T-helper 1 cell treated with Interleukin-12 subunit alpha and Interleukin-12 subunit beta and Interleukin-4 antibody, amounts not matched to agents 30 μg/mL and 1 μg/mL, for 36 hours (primary cell): Measurements from ENCODE around the gene RNF133.
"Not testable (repeated sequence)": the region's sequence is repeated elsewhere in the genome, so short reads cannot be mapped to it uniquely, and the experiment has no call there.

Experiments used
- H3K27ac Mint-ChIP-seq: one replicate; pipeline ENCODE4 v1.8.0; 2021; ENCODE audit warnings: mild to moderate bottlenecking, mixed read lengths
- H3K27me3 Mint-ChIP-seq: one replicate; pipeline ENCODE4 v1.8.0; 2021; ENCODE audit warnings: low read depth, mixed read lengths
- H3K36me3 Mint-ChIP-seq: one replicate; pipeline ENCODE4 v1.8.0; 2021; ENCODE audit warnings: low read depth, mixed read lengths
- H3K4me1 Mint-ChIP-seq: one replicate; pipeline ENCODE4 v1.8.0; 2021; ENCODE audit warnings: low read depth, mixed read lengths
- H3K4me3 Mint-ChIP-seq: one replicate; pipeline ENCODE4 v1.8.0; 2021; ENCODE audit warnings: mild to moderate bottlenecking, moderate library complexity, mixed read lengths
- H3K9me3 Mint-ChIP-seq: one replicate; pipeline ENCODE4 v1.8.0; 2021; ENCODE audit warnings: mixed read lengths

The RNF133 gene

DNA sequence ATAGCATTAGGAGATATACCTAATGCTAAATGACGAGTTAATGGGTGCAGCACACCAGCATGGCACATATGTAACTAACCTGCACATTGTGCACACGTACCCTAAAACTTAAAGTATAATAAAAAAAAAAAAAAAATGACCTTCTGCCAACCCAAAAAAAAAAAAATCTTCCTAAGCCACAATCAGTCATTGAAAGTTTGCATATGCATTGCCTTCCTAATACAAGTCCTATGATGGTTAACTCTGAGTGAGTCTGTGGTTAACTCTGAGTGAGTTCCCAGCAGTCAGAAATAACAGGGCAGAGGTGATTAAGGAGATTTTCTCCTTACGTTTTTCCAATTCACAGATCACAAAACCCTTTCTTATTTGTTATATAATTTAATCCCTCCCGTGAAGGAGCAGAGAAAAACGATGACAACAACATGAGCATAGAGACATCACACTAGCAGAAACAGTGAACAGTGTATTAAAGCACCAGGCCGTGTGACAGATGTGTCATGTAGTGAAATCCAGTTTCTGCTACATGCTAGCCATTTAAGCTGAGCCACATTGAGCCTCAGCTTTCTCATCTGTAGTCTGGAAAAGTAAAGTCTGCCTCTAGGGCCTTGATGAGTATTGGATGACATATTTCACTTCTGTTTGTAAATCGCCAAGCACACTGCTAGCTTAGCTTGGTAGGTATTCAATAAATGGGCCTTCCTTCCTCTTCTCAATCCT lies 11.2 kb upstream of the RNF133 start:
- Mint-ChIP-seq H3K27me3 (no peaks in the 10 kb centered on the region), H3K9me3 (no peaks in the 10 kb centered on the region), H3K27ac (no peak overlapping the region), H3K4me1 (no peaks in the 10 kb centered on the region), H3K36me3 (no peaks in the 10 kb centered on the region), H3K4me3 (no peak overlapping the region)

DNA sequence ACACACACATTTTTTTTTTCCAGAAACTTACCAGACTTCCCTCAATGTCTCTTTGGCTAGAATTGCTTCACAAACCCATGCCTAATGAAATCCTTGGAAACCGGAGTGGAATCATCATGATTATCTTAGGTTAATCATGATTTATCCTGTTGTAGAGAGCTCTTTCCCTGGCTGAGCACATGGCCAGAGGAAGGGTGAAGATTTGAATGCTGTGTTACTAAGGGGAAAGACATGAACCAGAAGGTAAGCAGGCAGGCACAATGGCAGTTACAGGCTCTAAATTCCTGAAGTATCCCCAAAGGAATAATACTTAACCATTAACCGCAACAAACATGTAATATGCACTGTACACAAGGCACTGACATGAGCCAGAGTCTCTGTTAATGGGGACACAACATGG lies 7.9 kb upstream of the RNF133 start:
- H3K4me3 Mint-ChIP-seq = no peak overlapping the region
- H3K9me3 Mint-ChIP-seq = peaks cover 7% of the 10 kb centered on the region
- no peaks in the 10 kb centered on the region for H3K27me3 Mint-ChIP-seq
- H3K4me1 Mint-ChIP-seq = no peaks in the 10 kb centered on the region
- no peak overlapping the region for H3K27ac Mint-ChIP-seq
- no peaks in the 10 kb centered on the region for H3K36me3 Mint-ChIP-seq

DNA sequence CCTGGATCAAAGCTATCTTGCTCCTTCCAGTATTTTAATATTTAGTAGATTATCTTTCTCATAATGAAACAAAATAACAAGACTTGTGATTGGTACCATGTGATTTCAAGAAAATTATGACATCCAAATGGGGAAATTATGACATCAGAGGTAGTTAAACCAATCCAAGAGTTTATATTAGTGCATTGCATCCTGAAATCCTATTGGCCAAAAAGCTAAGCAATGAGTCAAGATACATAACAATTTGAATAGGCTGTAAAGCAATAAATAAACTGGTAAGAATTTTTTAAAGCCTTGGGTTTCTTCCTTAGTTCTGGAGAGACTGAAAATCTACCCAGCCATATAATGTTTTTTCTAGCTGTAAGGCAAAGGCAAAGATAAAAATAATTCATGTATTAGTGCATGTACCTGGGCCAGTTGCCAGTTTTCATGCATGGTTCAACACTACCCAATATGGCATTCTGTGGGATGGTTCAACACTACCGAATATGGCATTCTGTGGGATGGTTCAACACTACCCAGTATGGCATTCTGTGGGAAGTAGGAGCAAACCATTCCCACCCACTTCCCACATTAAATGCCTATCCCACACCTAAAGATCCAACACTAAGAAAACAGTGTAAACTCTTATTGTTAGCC lies 4.1 kb upstream of the RNF133 start, which contains the start of gene RNF148:
Gene RNF148, minus strand, starts transcription at position 51 of the 639 bp plus-strand sequence. CDS start 172 bp downstream, outside the sequence.
- no peak within 1 kb of the TSS for H3K4me3 Mint-ChIP-seq
- no peaks in the 10 kb centered on the region for H3K27me3 Mint-ChIP-seq
- no peak within 1 kb of the TSS for H3K27ac Mint-ChIP-seq
- H3K36me3 Mint-ChIP-seq = no peaks in the 10 kb centered on the region
- peaks cover 9% of the 10 kb centered on the region for H3K9me3 Mint-ChIP-seq
- H3K4me1 Mint-ChIP-seq = no peaks in the 10 kb centered on the region

DNA sequence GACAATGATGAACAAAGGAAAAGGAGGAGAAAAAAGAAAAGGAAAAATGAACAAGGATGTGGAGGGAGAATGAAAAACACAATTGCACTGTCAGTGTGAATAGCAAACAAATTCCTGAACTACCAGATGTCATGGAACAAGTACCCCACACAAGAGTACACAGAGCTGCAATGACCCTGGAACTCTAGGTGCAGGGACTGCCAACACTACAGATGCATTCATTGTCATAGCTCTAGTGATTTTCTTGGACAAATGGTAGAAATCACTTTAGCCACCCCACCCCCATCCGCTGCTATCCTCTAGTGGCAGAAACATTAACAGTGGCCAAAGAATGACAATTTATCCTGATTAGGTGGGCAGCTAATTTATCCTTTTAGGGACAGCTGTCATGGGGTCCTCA lies 3.1 kb downstream of the RNF133 start:
- Mint-ChIP-seq H3K36me3 (no peaks in the 10 kb centered on the region), H3K4me1 (no peaks in the 10 kb centered on the region), H3K27ac (no peak overlapping the region), H3K27me3 (no peaks in the 10 kb centered on the region), H3K4me3 (no peak overlapping the region), H3K9me3 (peaks cover 10% of the 10 kb centered on the region)

DNA sequence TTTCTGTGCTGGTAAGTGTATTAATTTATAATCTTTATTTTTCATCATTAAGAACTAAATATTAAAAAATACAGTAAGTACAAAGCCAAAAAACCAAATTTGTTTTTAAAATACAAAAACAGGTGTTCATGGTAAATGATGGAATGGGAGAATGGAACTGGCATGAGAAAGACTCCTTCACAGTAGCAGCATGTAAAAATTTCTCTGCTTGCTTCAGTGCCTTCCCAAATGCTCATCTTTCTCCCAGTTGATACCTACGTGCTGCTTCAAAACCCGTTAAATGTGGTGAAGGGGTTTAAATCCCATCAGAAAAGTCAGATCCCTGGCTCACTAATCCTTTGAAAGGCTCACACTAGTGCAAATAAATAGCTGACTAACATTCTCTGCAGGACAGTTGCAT lies 4.2 kb downstream of the RNF133 start:
- H3K9me3 Mint-ChIP-seq = peaks cover 10% of the 10 kb centered on the region
- H3K36me3 Mint-ChIP-seq = no peaks in the 10 kb centered on the region
- no peak overlapping the region for H3K27ac Mint-ChIP-seq
- H3K4me3 Mint-ChIP-seq = no peak overlapping the region
- no peaks in the 10 kb centered on the region for H3K4me1 Mint-ChIP-seq
- no peaks in the 10 kb centered on the region for H3K27me3 Mint-ChIP-seq

DNA sequence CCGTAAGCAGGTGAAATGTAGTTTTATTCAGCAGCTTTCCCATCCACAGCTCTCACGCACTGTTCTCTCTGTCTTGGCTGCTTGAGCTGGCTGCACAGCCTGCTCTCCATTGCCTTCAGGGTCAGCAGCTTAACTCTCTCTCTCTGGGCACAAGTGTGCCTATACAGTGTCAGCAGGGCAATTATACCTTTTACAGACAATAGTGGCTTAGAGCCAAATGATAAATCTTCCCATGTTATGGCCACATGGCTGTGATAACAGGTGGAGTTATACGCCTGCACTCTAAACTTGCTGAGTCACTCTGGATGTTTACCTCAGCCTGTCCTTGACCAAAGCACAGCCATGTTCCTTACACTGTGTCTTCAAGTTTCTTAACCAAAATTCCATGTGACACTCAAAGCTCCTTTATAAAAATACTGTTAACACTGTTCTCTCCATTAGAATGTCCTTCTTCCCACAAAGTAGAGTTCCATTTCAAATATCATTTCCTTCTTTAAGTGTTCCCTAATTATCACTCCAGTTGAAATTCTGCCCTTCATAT lies 6.1 kb downstream of the RNF133 start:
- no peaks in the 10 kb centered on the region for H3K27me3 Mint-ChIP-seq
- H3K27ac Mint-ChIP-seq = no peak overlapping the region
- no peak overlapping the region for H3K4me3 Mint-ChIP-seq
- H3K9me3 Mint-ChIP-seq = peaks cover 10% of the 10 kb centered on the region
- no peaks in the 10 kb centered on the region for H3K36me3 Mint-ChIP-seq
- no peaks in the 10 kb centered on the region for H3K4me1 Mint-ChIP-seq

DNA sequence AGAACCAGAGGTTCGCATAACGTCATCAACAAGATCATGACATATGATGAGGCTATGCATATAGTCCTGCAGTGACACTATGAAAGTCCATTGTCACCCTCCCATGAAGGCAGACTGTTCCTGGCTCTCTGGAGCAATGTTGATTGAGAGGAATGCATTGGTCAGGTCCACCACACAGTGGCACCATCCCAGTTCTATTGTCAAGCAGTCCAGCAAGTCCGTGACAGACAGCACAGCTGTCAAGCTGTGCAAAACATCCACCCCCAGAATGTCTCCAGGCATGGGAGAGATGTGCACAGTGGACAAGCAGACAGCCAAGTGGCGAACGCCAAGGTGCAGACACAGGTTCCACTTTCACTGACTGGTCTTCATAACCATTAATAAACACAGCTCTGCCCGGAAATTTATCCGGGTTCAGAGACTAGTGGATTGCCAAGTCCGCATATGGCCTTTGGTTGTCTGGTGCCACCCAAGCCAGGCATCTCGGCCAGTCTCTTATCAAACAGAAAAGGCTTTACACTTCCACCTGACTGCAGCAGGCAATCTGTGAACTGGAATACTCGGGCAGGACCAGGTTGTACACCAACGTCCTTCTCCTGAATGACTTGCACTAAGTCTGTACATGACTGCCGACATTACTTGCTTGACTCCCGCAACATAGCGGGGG lies 7.2 kb downstream of the RNF133 start:
- H3K27ac Mint-ChIP-seq = no peak overlapping the region
- no peaks in the 10 kb centered on the region for H3K27me3 Mint-ChIP-seq
- peaks cover 10% of the 10 kb centered on the region for H3K9me3 Mint-ChIP-seq

DNA sequence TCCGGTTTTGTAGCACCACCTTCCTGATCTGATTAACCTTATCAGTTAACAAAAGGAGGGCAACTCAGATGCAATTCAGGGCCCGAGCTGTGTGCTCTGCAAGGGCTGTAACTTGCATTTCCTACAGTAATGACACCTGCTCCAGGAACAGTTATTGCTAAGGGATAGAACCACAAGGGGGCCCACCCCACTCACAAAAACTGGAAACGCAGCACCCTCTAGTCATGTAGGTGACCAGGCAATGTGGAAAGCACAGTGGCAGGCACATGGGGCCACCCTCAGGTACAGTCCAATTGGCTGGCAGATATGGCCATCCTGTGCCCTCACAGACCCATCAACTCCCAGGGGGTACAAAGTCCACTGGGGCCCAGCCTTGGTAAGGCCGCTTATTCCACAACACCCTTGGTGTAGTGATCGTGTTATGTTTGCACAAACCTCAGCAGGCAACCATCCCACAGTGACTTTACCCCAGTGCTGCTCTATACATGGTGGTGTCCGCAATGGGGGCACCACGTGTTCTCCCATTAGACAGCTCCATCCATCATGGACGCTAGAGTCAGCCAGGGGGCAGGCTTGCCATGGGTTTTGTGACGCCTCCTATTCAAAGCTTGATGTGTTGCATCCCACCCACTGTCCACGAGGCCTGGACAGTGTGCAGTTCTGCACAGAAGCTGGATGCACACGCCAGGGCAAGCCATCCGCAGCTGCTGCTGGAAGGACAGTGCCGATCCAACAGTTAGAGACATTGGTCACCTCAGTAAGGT lies 9.4 kb downstream of the RNF133 start:
- Mint-ChIP-seq H3K36me3 (no peaks in the 10 kb centered on the region), H3K4me3 (no peak overlapping the region), H3K27me3 (no peaks in the 10 kb centered on the region), H3K27ac (no peak overlapping the region), H3K4me1 (no peaks in the 10 kb centered on the region), H3K9me3 (peaks cover 10% of the 10 kb centered on the region)

More for the DNA sequence above, 7.2 kb downstream of the RNF133 start:
- Mint-ChIP-seq H3K4me1 (no peaks in the 10 kb centered on the region), H3K36me3 (no peaks in the 10 kb centered on the region), H3K4me3 (no peak overlapping the region)

DNA sequence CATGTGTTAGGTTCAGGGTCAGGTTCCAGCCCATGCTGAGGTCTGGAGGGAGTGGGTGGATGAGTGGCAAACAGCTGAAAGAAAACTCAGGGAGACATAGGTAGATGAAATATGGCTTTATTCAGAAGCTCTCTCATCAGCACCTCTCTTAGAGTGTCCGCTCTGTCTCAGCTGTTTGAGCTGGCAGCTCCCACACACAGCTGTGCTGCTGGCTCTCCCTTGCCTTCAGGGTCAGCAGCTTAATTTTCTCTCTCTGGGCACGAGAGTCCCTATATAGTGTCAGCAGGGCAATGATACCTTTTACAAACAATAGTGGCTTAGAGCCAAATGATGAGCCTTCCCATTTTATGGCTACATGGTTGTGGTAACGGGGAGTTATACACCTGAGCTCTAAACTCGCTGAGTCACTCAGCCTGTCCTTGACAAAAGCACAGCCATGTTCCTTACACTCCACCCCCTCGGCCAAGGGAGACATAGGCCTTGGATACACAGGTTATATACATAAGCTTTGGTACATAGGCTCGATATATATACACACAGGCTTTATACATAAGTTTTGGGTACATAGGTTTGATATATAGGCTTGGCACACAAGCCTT lies 10.4 kb downstream of the RNF133 start:
- Mint-ChIP-seq H3K9me3 (peaks cover 10% of the 10 kb centered on the region), H3K4me1 (no peaks in the 10 kb centered on the region), H3K4me3 (no peak overlapping the region), H3K27ac (no peak overlapping the region), H3K36me3 (no peaks in the 10 kb centered on the region), H3K27me3 (no peaks in the 10 kb centered on the region)

DNA sequence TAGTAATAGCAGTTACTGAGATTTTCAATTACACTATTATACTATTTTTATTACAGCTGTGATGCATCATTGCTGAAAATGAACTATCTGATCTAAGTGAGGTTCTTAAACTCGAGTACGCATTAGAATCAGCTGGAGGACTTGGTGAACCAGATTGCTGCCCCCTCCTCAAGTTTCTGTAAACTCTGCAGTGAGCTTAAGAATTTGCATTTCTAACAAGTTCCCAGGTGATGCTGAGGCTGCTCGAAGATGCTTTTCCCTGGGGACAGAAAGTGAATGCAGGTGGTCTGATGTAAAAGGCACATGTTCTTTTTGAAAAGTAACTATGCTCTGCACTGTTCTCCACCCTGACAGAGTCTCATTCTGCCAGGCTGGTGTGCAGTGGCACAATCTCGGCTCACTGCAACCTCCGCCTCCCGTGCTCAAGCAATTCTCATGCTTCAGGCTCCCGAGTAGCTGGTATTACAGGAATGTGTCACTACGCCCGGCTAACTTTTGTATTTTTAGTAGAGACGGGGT lies 12.5 kb downstream of the RNF133 start:
- no peaks in the 10 kb centered on the region for H3K4me1 Mint-ChIP-seq
- H3K36me3 Mint-ChIP-seq = no peaks in the 10 kb centered on the region
- H3K27me3 Mint-ChIP-seq = no peaks in the 10 kb centered on the region
- no peak overlapping the region for H3K4me3 Mint-ChIP-seq
- no peak overlapping the region for H3K27ac Mint-ChIP-seq
- peaks cover 3% of the 10 kb centered on the region for H3K9me3 Mint-ChIP-seq

DNA sequence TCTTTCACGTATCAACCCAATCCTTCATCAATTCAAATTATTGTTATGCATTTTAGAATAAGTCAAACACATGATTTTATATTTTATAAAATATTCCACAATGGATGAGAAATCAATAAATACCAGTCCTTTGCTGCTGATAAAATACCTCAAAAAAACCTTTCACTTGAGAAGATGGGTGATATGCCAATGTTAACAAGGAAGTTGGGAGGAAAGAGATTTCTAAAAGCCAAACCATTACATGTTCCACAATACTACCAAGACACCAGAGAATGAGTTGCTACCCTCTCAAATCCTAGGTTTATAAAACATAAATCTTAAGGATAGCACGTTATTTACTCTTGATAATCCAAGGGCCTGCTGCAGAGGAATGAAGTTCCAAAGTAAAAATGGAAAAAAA lies 14.4 kb downstream of the RNF133 start:
- Mint-ChIP-seq H3K27me3 (no peaks in the 10 kb centered on the region), H3K9me3 (no peaks in the 10 kb centered on the region), H3K36me3 (no peaks in the 10 kb centered on the region), H3K27ac (no peak overlapping the region), H3K4me3 (no peak overlapping the region), H3K4me1 (no peaks in the 10 kb centered on the region)

DNA sequence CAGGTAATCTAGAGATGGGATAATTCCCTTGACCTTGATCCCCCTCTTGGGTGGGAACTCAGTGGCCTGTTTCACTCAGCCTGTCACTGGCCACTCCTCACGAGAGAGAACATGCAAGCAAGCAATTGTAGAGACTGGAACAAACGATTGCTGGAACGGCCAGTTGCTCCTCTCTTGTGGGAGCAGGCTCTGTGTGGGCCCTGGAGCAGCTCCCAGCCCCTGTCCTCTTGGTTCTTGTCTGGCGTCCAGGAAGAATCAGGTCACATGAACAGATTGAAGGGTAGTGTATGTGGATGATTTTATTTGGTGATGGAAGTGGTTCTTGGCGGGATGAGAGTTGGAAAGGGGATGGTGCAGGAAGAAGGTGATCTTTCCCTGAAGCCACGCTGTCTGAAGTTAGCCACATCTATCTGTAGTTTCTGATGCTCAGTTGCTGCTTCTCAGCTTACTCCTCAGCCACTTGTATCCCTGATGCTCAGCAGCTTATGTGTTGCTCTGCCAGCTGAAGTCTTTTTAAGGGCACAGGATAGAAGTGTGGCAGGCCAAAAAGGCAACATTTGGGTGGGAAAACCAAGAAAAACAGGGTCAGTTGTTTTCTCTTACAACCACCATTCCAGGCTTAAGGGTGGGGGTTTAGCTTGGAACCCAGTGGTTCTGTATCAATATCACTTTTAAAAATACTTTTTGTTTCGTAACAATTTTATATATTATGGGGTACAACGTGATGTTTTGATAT lies 15.9 kb downstream of the RNF133 start:
- H3K9me3 Mint-ChIP-seq = no peaks in the 10 kb centered on the region
- no peaks in the 10 kb centered on the region for H3K36me3 Mint-ChIP-seq
- no peak overlapping the region for H3K27ac Mint-ChIP-seq
- H3K27me3 Mint-ChIP-seq = no peaks in the 10 kb centered on the region
- no peaks in the 10 kb centered on the region for H3K4me1 Mint-ChIP-seq
- no peak overlapping the region for H3K4me3 Mint-ChIP-seq

DNA sequence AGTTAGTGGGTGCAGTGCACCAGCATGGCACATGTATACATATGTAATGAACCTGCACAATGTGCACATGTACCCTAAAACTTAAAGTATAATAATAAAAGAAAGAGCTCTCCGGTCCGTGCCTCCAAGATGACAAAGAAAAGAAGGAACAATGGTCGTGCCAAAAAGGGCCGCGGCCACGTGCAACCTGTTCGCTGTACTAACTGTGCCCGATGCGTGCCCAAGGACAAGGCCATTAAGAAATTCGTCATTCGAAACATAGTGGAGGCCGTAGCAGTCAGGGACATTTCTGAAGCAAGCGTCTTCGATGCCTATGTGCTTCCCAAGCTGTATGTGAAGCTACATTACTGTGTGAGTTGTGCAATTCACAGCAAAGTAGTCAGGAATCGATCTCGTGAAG lies 17.7 kb downstream of the RNF133 start:
- not testable (repeated sequence) for H3K4me3 Mint-ChIP-seq, H3K27me3 Mint-ChIP-seq, H3K9me3 Mint-ChIP-seq, H3K27ac Mint-ChIP-seq, H3K4me1 Mint-ChIP-seq, H3K36me3 Mint-ChIP-seq
